ENCODE measurements around the gene TPI1.

Gene TPI1

GRCh38 chr12:6867413-6868210 is at the start of gene TPI1:
Gene TPI1, plus strand, starts transcription at chr12:6867531. Its CDS starts 36 bp downstream, at chr12:6867567.
- in situ Hi-C loops (cut with MboI; ENCODE audit: low sequenced_read_pairs) = no loop called here

- in situ Hi-C loops (cut with MboI; ENCODE audit: low sequenced_read_pairs) = no loop called here
Measured at GRCh38 chr12:6817662-6818157, 49.6 kb upstream of the TPI1 start.

- in situ Hi-C loops (cut with MboI; ENCODE audit: low sequenced_read_pairs) = no loop called here
Measured at GRCh38 chr12:6818222-6818621, 49.1 kb upstream of the TPI1 start.

DNA sequence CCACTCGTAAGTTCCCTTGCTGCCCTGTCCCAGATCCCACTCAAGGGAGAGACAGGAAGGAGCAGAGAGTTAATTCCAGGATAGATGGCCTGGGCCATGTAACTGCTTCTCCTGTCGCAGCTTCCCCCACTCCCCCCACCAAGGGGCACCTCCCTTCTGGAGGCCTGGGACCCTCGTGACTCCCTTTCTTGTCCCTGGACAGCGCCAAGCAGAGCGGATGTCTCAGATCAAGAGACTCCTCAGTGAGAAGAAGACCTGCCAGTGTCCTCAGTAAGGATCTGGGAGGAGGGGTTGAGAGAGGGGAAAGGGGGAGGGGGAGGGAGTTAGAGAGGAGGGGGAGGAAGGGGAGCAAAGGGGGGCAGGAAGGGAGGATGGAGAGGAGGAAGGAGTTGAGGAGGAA is 48.7 kb upstream of the TPI1 start:
- in situ Hi-C loops (cut with MboI; ENCODE audit: low sequenced_read_pairs) = no loop called here

DNA sequence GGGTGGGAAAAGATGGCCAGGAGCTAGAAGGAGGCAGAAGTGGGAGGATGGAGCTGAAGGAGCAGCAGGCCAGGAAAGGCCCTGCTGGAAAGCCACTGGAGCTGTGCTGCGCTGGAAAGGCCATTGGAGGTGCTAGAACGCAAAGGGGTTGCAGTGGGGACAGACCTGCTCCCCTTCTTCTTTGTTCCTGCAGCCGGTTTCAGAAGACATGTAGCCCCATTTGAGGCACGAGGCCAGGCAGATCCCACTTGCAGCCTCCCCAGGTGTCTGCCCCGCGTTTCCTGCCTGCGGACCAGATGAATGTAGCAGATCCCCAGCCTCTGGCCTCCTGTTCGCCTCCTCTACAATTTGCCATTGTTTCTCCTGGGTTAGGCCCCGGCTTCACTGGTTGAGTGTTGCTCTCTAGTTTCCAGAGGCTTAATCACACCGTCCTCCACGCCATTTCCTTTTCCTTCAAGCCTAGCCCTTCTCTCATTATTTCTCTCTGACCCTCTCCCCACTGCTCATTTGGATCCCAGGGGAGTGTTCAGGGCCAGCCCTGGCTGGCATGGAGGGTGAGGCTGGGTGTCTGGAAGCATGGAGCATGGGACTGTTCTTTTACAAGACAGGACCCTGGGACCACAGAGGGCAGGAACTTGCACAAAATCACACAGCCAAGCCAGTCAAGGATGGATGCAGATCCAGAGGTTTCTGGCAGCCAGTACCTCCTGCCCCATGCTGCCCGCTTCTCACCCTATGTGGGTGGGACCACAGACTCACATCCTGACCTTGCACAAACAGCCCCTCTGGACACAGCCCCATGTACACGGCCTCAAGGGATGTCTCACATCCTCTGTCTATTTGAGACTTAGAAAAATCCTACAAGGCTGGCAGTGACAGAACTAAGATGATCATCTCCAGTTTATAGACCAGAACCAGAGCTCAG is 48.0 kb upstream of the TPI1 start:
- in situ Hi-C loops (cut with MboI; ENCODE audit: low sequenced_read_pairs) = no loop called here

DNA sequence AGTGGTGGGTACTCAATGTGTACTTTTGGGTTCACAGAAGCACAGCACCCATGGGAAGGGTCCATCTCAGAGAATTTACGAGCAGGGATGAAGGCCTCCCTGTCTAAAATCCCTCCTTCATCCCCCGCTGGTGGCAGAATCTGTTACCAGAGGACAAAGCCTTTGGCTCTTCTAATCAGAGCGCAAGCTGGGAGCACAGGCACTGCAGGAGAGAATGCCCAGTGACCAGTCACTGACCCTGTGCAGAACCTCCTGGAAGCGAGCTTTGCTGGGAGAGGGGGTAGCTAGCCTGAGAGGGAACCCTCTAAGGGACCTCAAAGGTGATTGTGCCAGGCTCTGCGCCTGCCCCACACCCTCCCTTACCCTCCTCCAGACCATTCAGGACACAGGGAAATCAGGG is 47.2 kb upstream of the TPI1 start:
- in situ Hi-C loops (cut with MboI; ENCODE audit: low sequenced_read_pairs) = no loop called here

DNA sequence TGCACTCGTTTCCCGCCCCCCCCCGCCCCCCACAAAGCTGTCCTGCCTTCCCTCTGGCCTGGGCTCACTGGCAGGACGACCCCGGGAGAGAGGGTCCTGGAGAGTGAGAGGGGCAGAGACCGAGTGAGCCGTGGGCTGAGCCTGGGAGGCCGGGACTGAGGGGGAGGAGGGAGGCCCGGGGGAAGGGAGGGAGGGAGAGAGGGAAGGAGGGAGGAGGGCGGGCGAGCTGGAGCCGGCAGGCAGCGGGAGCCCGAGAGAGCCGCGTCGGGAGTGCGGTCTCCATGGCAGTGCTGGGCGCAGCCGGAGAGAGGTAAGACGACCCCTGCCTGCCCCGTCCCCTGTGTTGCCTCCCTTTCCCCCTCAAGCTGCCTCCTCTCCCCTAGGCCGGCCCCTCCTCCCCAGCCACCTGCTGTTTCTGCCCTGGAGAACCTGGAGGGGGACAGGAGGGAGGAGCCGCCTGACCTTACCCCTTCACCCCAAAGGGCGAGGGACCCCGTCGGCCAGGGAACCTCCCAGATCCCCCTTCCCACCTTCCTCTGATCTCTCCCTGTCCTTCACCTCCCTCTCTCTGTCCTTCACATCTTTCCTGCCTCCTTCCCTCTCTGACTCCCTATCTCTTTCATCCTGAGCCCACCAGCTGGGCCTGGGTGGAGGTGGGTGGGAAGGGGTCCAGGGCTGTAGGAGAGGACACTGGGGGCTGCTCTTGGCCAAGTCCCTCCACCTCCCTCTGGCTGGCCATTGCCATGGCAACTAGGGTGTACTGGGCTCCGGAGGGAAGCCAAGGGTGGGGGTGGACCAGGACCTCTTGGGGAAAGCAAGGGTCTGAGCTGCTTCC is 45.5 kb upstream of the TPI1 start, which contains the start of gene GPR162:
Gene GPR162 (plus strand): TSS at position 231 of the 835 bp plus-strand sequence. CDS start 2,078 bp downstream, outside the sequence.
- in situ Hi-C loops (cut with MboI; ENCODE audit: low sequenced_read_pairs) = no loop called here

- in situ Hi-C loops (cut with MboI; ENCODE audit: low sequenced_read_pairs) = no loop called here
Measured at GRCh38 chr12:6822426-6823135, 44.8 kb upstream of the TPI1 start.

- in situ Hi-C loops (cut with MboI; ENCODE audit: low sequenced_read_pairs) = no loop called here
Measured at GRCh38 chr12:6823182-6824084, 43.9 kb upstream of the TPI1 start.

GRCh38 chr12:6824085-6824775 is 43.1 kb upstream of the TPI1 start:
- in situ Hi-C loops (cut with MboI; ENCODE audit: low sequenced_read_pairs) = no loop called here

GRCh38 chr12:6824901-6825381 is 42.4 kb upstream of the TPI1 start:
- in situ Hi-C loops (cut with MboI; ENCODE audit: low sequenced_read_pairs) = no loop called here

DNA sequence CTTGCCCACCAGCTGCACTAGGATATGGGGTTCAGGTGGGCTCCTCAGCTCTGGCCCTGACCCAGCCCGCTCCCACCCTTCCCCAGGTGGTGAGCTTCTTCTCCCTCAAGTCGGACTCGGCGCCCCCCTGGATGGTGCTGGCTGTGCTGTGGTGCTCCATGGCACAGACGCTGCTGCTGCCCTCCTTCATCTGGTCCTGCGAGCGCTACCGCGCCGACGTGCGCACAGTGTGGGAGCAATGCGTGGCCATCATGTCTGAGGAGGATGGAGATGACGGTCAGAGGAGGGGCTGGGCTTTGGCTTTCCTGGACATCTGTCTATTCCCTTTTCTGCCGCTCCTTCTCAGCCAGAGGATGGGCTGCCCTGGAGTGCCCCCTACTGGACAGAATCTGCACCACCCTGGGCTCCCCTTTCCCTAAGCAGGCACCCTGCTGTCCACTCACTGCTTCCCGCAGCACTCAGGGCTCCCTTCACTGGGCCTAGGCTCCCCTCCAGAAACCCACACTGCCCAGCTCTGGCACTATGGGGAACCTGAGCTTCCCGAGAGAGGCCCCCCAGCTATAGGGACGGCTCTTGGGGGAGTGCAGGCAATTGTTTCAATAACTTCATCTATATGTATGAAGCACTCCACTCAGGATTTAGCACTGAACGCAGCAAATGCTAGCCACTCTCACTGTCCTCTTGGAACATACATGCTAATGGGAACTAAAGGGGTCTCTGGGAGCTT is 41.8 kb upstream of the TPI1 start:
- in situ Hi-C loops (cut with MboI; ENCODE audit: low sequenced_read_pairs) = no loop called here

DNA sequence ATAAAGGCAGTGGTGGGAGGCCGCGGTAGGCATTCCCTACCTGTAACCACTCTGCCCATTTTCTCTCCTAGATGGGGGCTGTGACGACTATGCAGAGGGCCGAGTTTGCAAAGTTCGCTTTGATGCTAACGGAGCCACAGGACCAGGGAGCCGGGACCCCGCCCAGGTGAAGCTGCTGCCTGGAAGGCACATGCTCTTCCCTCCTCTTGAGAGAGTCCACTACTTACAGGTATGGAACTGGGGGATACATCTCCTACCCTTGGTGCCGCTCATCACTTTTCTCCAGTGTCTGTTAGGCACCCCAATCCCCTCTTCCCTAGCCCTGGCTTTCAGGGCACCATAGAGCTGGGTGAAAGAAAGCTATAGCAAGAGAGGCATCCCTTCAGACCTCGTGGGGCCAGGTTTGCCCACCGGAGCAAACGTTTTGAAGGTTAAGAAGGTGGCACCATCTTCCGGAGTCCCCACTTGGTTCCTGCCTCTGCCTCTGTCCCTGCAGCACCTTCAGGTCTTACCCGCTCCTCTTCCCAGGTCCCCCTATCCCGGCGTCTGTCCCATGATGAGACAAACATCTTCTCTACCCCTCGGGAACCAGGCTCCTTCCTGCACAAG is 41.1 kb upstream of the TPI1 start:
- in situ Hi-C loops (cut with MboI; ENCODE audit: low sequenced_read_pairs) = no loop called here

DNA sequence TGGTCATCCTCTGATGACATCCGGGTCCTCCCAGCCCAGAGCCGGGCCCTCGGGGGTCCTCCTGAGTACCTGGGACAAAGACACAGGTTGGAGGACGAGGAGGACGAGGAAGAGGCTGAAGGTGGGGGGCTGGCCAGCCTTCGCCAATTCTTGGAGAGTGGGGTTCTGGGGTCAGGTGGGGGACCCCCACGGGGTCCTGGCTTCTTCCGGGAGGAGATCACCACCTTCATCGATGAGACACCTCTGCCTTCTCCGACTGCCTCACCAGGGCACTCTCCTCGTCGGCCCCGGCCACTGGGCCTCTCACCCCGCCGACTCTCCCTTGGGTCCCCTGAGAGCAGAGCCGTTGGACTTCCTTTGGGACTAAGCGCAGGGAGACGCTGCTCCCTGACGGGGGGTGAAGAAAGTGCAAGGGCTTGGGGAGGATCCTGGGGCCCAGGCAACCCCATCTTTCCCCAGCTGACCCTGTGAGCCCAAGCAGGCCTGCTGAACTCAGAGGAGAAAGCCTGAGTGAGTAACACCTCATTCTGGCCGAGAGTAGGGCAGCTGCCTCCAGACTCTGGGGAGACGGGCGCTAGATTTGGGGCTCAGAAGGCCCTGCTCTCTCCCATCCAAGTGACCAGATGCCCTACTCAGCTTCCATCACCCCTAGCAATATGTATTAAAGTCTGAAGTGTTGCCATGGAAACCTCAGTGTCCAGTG is 40.4 kb upstream of the TPI1 start:
- in situ Hi-C loops (cut with MboI; ENCODE audit: low sequenced_read_pairs) = no loop called here

DNA sequence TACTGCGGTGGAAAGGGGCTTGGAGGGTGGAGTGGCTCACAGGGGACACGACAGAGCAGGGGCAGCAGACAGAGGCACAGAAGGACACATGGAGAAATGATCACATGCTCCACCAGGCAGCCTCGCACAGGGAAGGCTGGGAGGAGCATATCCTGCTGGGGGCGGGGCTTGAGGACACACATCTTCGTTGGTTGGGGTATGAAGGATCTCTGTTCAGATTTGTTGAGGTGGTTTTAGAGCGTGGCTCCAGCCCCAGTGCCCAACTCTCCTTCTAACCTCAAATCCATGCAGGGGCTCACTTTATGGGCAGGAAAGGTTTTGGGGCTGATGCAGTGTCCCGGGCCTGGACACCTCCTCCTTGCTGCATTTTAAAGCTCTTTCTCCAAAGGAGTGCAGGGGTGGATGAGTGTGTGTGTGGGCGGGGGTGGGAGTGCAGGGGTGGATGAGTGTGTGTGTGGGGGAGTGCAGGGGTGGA is 39.9 kb upstream of the TPI1 start:
- in situ Hi-C loops (cut with MboI; ENCODE audit: low sequenced_read_pairs) = no loop called here

DNA sequence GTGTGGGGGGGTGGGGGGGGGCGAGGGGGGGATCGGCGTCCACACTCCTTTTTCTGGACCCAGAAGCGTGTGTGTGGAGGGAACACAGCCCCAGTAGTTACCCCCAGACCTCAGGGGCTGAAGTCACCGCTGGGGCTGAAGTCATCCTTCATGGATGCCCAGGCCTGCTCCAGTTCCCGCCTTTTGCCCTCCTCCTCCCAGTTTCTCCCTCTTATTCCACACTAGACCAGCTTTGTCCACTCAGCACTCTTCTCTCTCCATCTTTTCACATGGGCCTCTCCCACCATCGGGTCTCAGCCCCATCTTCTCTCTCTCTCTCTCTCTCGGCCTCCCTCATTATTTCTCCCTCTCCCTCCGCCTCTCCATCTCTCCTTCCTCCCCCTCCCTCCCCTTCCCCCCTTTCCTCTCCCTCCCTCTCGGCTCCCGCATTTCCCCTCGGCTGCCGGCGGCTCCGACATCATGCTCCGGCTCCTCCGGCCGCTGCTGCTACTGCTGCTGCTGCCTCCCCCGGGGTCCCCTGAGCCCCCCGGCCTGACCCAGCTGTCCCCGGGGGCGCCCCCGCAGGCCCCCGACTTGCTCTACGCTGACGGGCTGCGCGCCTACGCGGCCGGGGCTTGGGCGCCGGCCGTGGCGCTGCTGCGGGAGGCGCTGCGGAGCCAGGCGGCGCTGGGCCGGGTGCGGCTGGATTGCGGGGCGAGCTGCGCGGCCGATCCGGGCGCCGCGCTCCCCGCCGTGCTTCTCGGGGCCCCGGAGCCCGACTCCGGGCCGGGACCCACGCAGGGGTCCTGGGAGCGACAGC is 39.1 kb upstream of the TPI1 start, which contains the start of gene P3H3:
Gene P3H3 (plus strand): TSS at position 426 of the 799 bp plus-strand sequence. CDS start 34 bp downstream, at position 460.
- in situ Hi-C loops (cut with MboI; ENCODE audit: low sequenced_read_pairs) = no loop called here
